OCI-LY3 (cell line): Measurements from ENCODE around the gene DDX28.

Experiments
- H2AFZ ChIP-seq: fragments of 200-600, 300-600 bp; shearing (Covaris generic); 2 replicates; pipeline ENCODE4 v1.6.0; 2014; ENCODE audit warnings: antibody characterized with exemption, low read depth, low read length
- H3K27ac ChIP-seq: fragments of 200-600, 300-600 bp; sonication (generic); 2 replicates; pipeline ENCODE4 v1.5.1; 2014; ENCODE audit warnings: mild to moderate bottlenecking, low read length, moderate library complexity, mixed read lengths
- H3K27me3 ChIP-seq: fragments of 200-600, 300-600 bp; sonication (generic); 2 replicates; pipeline ENCODE4 v1.6.1; 2014; ENCODE audit warnings: low read depth, low read length, mixed read lengths
- H3K36me3 ChIP-seq: fragments of 200-600, 300-600 bp; sonication (generic); replicated peaks from 2 replicates; pipeline ENCODE3; 2014; ENCODE audit warnings: low read depth, low read length, mixed read lengths
- H3K4me1 ChIP-seq: fragments of 300-600, 200-600 bp; sonication (generic); 2 replicates; pipeline ENCODE4 v1.6.1; 2014; ENCODE audit warnings: low read length, mixed read lengths
- H3K4me2 ChIP-seq: fragments of 200-600, 300-600 bp; sonication (generic); 2 replicates; pipeline ENCODE4 v1.6.1; 2014; ENCODE audit warnings: low read length, mixed read lengths
- H3K4me3 ChIP-seq: fragments of 300-600, 200-600 bp; sonication (generic); 2 replicates; pipeline ENCODE4 v1.5.1; 2014; ENCODE audit warnings: antibody characterized with exemption, mild to moderate bottlenecking, low read length, moderate library complexity
- H3K79me2 ChIP-seq: fragments of 300-600, 200-600 bp; shearing (Covaris generic); 2 replicates; pipeline ENCODE4 v1.6.1; 2014; ENCODE audit warnings: mild to moderate bottlenecking, low read length, mixed read lengths
- H3K9ac ChIP-seq: fragments of 300-600, 200-600 bp; shearing (Covaris generic); 2 replicates; pipeline ENCODE4 v1.6.0; 2014; ENCODE audit warnings: mild to moderate bottlenecking, low read length, moderate library complexity
- H3K9me3 ChIP-seq: fragments of 200-600, 300-600 bp; shearing (Covaris generic); 2 replicates; pipeline ENCODE4 v1.6.1; 2014; ENCODE audit warnings: low read length, mixed read lengths; ENCODE audit not compliant: insufficient read depth
- H4K20me1 ChIP-seq: fragments of 200-600, 300-600 bp; sonication (generic); 2 replicates; pipeline ENCODE4 v1.6.1; 2016; ENCODE audit warnings: low read length, mixed read lengths; ENCODE audit not compliant: insufficient read depth
- EZH2phosphoT487 ChIP-seq: fragments of 200-600 bp; shearing (Covaris generic); IDR thresholded peaks from 2 replicates; pipeline ENCODE4 v1.6.1; 2018; ENCODE audit warnings: antibody characterized with exemption, mixed run types, low read depth
- TF ChIP-seq, protein P1 (sequence below): fragments of 200-600, 300-600 bp; sonication (generic); IDR thresholded peaks from 2 replicates; pipeline ENCODE4 v1.5.1; 2014; ENCODE audit warnings: antibody characterized with exemption, low read length, low read depth

Gene DDX28

GRCh38 chr16:67979955-67980678 is 42.9 kb downstream of the DDX28 start, which contains the start of gene DPEP3:
Gene DPEP3 (minus strand): TSS chr16:67980499. CDS start chr16:67980380, 119 bp downstream.
- Histone ChIP-seq H3K4me3 (no peak within 1 kb of the TSS), H3K27me3 (no peaks in the 10 kb centered on the region), H3K4me2 (no peak within 1 kb of the TSS), H2AFZ (no peak within 1 kb of the TSS), H3K9me3 (no peaks in the 10 kb centered on the region), H3K9ac (no peak within 1 kb of the TSS), H3K79me2 (no peaks in the 10 kb centered on the region), H4K20me1 (no peaks in the 10 kb centered on the region), H3K4me1 (peaks cover 25% of the 10 kb centered on the region), H3K36me3 (no peaks in the 10 kb centered on the region), H3K27ac (no peak within 1 kb of the TSS)
- TF ChIP-seq, protein P1, sequence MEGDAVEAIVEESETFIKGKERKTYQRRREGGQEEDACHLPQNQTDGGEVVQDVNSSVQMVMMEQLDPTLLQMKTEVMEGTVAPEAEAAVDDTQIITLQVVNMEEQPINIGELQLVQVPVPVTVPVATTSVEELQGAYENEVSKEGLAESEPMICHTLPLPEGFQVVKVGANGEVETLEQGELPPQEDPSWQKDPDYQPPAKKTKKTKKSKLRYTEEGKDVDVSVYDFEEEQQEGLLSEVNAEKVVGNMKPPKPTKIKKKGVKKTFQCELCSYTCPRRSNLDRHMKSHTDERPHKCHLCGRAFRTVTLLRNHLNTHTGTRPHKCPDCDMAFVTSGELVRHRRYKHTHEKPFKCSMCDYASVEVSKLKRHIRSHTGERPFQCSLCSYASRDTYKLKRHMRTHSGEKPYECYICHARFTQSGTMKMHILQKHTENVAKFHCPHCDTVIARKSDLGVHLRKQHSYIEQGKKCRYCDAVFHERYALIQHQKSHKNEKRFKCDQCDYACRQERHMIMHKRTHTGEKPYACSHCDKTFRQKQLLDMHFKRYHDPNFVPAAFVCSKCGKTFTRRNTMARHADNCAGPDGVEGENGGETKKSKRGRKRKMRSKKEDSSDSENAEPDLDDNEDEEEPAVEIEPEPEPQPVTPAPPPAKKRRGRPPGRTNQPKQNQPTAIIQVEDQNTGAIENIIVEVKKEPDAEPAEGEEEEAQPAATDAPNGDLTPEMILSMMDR = no peak; the same call in 1 of the 2 replicates
- TF ChIP-seq EZH2phosphoT487 = no peak

GRCh38 chr16:67977469-67978227 is 45.4 kb downstream of the DDX28 start:
- H3K79me2 ChIP-seq = no peaks in the 10 kb centered on the region
- H3K36me3 ChIP-seq = no peaks in the 10 kb centered on the region
- H3K27ac ChIP-seq = no peak overlapping the region
- H3K9me3 ChIP-seq = no peaks in the 10 kb centered on the region
- H3K9ac ChIP-seq = no peak overlapping the region
- H4K20me1 ChIP-seq = no peaks in the 10 kb centered on the region
- H3K27me3 ChIP-seq = no peaks in the 10 kb centered on the region
- H3K4me1 ChIP-seq = peaks cover 7% of the 10 kb centered on the region
- no peak for TF ChIP-seq EZH2phosphoT487
- TF ChIP-seq, protein P1 = no peak
- H3K4me3 ChIP-seq = no peak overlapping the region
- no peak overlapping the region for H2AFZ ChIP-seq
- no peak overlapping the region for H3K4me2 ChIP-seq

DNA sequence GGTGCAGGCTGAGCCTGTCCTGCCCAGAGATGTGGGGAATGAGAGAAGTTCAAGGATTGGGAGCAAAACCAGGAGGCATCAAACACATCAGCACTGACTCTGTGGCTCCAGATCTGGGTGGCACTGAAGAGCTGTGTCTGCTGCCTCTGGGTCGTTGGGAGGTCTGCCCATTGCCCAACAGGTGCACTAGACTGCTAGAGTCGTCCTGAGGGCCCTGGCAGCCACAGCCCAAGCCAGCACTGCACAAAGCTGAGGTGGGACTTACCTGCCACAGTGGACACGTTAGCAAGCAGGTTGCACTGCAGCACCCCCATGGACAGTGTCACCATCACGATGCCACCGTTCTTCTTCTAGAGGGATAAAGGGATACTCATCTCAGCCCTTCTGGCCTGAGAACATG is 46.0 kb downstream of the DDX28 start:
- Histone ChIP-seq H3K79me2 (no peaks in the 10 kb centered on the region), H4K20me1 (no peaks in the 10 kb centered on the region), H3K36me3 (no peaks in the 10 kb centered on the region), H3K4me3 (no peak overlapping the region), H3K4me1 (peaks cover 7% of the 10 kb centered on the region), H2AFZ (no peak overlapping the region), H3K27me3 (no peaks in the 10 kb centered on the region), H3K9me3 (no peaks in the 10 kb centered on the region), H3K9ac (no peak overlapping the region), H3K27ac (no peak overlapping the region), H3K4me2 (no peak overlapping the region)
- TF ChIP-seq EZH2phosphoT487 = no peak
- TF ChIP-seq, protein P1 = no peak

- no peaks in the 10 kb centered on the region for H3K36me3 ChIP-seq
- peaks cover 7% of the 10 kb centered on the region for H3K4me1 ChIP-seq
- TF ChIP-seq EZH2phosphoT487 = no peak
- TF ChIP-seq, protein P1 = no peak
- no peaks in the 10 kb centered on the region for H4K20me1 ChIP-seq
- no peak overlapping the region for H3K9ac ChIP-seq
- H3K27ac ChIP-seq = no peak overlapping the region
- no peak overlapping the region for H3K4me3 ChIP-seq
- no peaks in the 10 kb centered on the region for H3K79me2 ChIP-seq
- H3K4me2 ChIP-seq = no peak overlapping the region
- no peaks in the 10 kb centered on the region for H3K9me3 ChIP-seq
- no peaks in the 10 kb centered on the region for H3K27me3 ChIP-seq
- H2AFZ ChIP-seq = no peak overlapping the region
Measured at GRCh38 chr16:67976205-67976604, 46.8 kb downstream of the DDX28 start.
